ENCODE results near the gene DLGAP1.

DLGAP1 gene

DNA sequence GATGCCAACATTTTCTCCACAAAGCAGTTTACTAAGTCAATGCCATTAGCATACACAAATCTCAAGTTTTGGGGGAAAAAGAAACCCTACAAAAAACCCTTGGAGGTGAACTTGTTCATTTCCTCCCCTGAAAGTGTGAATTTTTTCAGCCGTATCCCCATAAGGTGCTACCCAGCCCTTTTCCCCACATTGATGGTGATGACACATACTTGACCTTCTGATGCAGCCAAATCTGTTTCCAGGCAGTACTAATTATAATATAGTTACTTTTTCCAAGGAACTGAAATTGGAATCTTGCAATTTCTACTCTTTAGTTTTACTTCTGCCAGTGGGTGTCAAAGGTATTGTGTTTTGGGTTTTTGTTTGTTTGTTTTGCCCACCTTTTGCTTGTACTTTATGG is 530.7 kb downstream of the DLGAP1 start:
- DNase-seq, result no peak

DNA sequence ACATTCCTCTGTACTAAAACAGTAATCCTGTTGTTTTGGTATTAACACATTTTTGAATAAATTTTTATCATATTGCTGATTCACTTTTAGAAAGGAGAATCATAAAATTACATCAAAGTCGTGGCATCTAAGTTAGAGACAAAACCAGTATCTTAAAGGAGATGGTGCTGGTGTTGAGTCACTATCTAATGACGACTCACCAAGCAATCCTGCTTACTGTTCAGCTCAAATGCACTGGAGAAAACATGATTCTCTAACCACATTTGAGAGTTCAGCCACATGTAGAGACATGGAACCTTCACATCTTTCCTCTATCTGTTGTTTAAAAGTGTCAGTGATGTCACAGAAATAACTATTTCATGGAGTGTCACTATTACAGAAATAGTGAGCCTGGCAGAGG is 531.4 kb downstream of the DLGAP1 start:
- no peak for DNase-seq

DNA sequence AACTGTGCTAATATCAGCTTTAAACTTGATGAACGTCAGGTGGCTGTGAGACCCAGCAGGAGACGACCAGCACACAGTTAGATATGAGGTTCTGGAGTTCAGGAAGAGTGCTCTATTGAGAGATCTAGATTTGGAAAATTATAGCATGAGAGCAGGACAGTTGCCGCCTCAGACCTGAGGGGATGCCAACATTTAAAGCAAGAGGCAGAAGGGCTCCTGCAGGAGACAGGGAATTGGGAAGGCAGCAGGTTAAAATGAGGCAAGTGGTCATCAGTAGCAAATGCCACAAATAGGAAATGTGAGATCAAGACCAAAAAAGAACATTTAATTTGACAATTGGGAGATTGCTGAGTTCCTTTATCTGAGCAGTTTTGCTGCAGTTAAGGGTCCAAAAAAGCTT is 533.3 kb downstream of the DLGAP1 start:
- DNase-seq, result no peak

DNA sequence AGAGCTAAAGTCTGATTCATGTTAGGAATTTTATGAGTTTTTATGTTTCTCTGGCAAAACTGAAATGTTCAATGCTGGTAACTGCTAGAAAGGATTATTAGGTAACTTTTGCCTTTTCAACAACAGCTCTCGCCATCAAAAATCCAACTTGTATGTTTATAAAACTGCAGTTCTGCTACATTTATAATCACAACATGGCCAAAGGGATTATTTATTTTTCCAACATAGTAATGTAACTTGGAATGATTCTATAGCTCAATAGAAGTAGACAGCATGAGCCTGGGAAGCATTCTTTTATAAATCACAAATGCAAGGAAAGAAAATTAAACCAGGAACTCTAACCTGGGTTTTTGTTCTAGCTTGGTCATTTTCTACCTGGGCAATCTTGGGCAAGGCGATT is 534.3 kb downstream of the DLGAP1 start:
- no peak for DNase-seq

DNA sequence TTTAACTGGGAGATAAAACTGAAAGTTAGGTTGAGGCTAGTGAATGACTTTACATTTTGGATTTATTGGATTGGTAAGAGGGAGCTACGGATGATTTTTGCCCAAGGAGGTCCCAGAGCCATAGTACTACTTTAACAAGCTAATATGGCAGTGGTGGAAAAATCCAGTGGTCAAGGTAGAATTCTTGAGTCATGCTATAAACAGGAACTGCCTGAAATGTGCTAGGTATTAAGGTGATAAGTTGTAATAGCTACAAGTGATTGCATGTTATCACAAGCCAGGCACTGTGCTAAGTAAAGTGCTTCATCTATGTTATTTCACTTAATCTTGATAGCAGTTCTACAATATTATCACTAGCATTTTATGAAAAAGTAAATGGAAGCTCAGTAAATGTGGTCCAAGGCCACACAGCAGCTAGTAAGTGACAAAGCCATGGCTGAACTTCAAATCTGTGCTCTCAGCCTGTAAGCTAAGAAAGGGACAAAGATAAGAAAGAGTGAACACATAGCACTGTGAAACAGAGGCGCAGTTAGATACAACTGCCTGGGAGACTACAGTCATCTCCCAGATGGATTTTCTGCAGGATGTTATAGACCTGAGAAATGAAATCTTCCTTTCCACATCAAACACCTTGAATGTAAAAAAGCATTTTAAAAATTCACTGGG is 535.6 kb downstream of the DLGAP1 start:
- DNase-seq, result no peak

GRCh38 chr18:3916082-3916481 is 539.0 kb downstream of the DLGAP1 start:
- no peak for DNase-seq

DNA sequence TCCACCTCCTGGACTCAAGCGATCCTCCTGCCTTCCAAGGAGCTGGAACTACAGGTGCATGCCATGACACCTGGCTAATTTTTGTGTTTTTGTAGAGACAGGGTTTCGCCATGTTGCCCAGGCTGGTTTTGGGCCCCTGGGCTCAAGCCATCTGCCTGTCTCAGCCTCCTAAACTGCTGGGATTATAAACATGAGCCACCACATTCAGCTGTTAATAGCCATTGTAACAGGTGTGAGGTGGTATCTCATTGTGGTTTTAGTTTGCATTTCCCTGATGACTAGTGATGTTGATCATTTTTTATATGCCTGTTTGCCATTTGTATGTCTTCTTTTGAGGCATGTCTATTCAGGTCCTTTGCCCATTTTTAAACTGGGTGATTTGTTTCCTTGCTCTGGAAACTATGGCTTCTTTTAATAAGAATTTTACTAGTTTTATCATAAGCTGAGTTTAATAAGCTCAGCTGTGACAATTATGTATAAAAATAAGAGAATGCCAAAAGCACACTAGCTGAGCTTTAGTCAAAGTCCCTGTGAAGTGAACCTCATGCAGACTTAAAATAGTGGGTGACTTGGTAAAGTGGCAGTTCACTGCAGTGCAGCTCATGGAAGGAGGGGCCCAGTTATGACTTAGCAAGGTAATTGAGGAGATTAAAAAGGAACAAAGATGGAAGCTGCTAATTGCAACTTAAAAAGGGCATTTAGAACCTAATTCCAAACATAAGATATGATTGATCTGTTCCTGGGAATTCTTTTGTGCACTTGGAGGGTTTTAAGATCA is 540.1 kb downstream of the DLGAP1 start:
- no peak for DNase-seq

DNA sequence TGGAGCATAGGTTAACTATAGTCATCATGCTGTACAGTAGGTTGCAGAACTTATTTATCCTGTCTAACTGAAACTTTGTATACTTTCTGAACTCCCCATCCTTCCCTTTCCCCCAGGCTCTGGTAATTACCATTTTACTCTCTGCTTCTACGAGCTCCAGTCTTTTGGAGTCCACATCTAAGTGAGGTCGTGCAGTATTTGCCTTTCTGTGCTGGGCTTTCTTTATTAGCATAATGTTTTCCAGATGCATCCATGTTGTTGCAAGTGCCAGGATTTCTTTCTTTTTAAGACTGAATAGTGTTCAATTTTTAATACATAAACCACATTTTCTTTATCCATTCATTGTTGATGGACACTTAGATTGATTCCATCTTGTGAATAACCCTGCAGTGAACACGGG is 541.0 kb downstream of the DLGAP1 start:
- no peak for DNase-seq

GRCh38 chr18:3912705-3913104 is 542.4 kb downstream of the DLGAP1 start:
- no peak for DNase-seq

- no peak for DNase-seq
Measured at GRCh38 chr18:3911413-3911812, 543.7 kb downstream of the DLGAP1 start.

DNA sequence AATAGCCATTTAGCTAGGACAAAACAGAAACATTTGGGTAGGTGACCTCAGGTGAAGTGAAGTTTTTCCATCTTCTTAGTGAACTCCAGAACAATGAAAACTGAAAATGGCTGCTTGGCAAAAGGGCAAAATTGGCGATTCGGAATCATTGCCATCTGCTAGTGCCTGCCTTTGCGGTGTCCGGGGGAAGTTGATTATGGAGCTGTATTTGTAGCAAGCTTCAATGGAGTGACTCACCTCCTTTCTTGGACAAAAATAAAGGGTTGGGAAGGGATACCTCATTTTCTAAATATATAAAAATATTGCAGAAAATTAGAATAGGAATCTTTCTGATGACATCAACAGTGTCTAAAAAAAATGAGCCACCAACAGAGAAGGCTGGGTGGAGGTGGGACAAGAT is 544.6 kb downstream of the DLGAP1 start:
- no peak for DNase-seq

- no peak for DNase-seq
Measured at GRCh38 chr18:3907955-3908354, 547.2 kb downstream of the DLGAP1 start.

GRCh38 chr18:3906116-3906750 is 548.9 kb downstream of the DLGAP1 start:
- DNase-seq, result peak; percentile 39

DNA sequence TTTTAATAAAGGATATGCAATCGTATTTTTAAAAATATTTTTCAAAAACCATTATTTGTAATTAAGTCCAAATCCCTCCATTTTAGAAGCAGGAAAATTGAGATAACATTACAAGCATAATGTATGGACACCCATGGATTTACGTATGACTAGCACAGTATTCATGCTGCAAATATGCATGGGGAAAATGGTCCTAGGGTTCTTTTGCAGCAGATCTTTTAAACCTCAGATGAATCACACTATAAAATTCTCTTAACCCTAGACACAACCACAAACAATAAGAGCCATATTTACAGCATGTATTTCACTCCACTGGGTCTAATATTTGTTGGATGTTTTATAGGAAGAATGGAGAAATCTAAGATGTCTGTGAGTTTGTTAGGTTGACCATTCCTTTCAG is 551.8 kb downstream of the DLGAP1 start:
- DNase-seq, result no peak

DNA sequence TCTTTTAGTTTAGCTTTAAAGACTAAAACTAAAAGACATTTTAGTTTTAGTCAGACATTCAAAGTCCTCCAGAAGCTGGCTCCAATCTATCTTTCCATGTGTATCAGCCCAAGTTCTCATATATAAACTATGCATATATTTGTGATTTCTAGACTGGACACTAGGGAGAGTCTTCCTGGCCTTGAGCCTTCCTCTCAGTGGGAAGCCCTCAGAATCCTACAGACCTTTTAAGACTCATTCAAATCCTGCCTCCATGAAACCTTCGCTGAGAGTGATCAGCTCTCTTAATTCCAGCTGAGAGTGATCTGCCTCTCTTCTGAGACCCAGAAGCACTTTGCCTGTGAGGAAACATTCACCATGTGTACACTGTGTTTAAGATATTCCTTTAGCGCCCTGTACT is 552.4 kb downstream of the DLGAP1 start:
- DNase-seq, result no peak

- no peak for DNase-seq
Measured at GRCh38 chr18:3901811-3902210, 553.3 kb downstream of the DLGAP1 start.

- DNase-seq, result no peak
Measured at GRCh38 chr18:3901042-3901441, 554.1 kb downstream of the DLGAP1 start.

DNA sequence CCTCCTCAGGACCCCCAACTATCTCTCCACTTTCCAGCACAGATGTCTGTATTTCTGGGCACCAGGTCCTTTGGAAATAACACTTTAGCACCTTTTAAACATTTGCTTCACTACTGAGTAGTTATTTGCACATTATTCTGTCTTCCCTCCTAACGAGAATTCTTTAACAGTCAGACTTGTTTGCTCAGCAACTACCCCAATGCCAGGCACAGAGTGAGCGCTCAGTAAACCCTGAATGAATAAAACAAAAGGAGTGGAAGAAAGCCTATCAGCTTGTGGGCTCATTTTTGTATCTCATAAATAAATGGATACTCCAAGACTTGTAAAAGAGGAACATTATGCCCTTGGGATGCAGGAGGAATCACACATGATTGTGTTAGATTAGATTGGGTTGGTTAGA is 554.8 kb downstream of the DLGAP1 start:
- no peak for DNase-seq

DNA sequence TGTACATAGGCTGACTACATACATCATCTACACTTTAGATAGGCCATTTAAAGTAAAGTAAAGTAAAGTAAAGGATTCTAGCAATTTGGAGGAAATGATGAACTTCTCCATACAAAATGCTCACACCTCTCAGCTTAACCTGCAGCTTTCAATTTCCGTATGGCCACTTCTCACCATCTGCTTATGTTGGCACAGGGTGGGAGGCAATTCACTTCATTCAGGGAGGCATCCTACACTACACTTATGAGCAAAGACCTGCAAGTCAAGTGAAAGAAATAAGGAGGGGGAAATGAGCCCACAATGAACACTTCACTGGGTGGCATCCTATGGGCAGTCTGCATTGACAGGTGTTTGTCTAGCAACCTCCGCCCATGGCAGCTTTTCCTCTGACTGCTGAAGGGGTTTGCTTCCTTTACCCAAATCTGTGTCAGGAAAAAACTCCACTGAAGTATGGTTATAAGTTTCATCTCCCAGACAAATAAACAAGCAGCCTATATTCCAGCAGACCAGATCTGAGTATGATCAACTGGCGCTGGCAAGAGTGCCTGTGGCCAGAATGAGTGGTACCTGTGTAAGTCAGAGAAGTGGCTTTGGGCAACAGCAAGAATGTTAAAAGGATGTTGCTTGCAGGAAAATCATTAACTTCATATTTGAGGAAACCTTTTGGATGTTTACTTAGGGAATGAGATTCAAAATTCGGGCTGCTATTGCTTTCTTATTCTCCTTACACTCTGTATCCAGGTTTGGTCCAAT is 556.1 kb downstream of the DLGAP1 start:
- DNase-seq, result no peak

GRCh38 chr18:3892152-3892551 is 563.0 kb downstream of the DLGAP1 start:
- no peak for DNase-seq

DNA sequence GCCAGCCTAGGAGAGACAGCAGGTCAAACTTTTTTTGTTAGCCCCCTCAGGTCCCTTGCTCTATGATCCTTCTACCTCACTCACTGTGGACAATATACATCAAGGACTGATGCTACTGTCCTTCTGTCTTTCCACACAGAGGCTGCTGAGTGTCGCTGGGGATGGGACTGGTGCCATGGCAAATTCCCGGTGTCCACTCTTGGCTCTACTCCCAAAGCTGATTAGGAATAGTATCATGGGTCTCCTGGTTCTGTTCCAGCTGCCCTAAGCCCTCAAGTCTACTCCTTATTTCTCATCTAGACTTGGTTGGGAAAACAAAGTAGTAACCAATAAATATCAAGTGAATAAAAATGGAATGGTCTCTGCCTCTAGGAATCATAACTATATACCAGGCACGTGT is 563.9 kb downstream of the DLGAP1 start:
- no peak for DNase-seq

DNA sequence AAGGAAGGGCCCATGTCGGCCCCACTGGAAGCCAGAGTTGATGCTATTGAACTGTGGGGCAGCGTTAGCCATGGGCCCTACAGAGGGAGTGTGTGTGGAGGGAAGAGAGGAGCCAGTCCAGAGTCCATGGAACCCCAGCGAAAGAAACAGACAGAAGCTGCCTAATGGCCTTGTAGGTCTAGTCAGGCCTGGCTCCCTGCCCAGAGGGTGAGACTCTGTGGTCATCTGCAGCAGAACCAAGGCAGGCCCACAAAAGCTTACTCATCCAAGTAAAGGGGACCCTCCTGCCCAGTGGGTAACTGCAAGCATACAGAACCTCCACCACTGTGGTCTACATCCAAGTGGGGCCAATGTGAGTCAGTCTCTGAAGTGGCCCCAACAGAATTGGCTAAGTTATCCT is 565.3 kb downstream of the DLGAP1 start:
- DNase-seq, result peak; percentile 5

- DNase-seq, result no peak
Measured at GRCh38 chr18:3889121-3889520, 566.0 kb downstream of the DLGAP1 start.
